ENCODE results near the gene CITED1. TPM values are rescaled to one million over a fixed set of nuclear protein-coding genes. Genes with fewer than 3 reads are reported as not detected.

The CITED1 gene
- total RNA-seq, 1 donor from 2014 or later, result 0.69 TPM

- Histone ChIP-seq H3K36me3 (no peaks in the 10 kb centered on the region), H3K4me1 (no peaks in the 10 kb centered on the region), H3K4me3 (peak overlapping the region; percentile 60), H3K27ac (no peak overlapping the region), H3K9ac (no peak overlapping the region), H2AFZ (replicated peaks) (no peak overlapping the region), H3K4me2 (peak overlapping the region; percentile 85), H4K20me1 (ENCODE audit: low read depth) (peaks cover 6% of the 10 kb centered on the region), H3K27me3 (peaks cover 93% of the 10 kb centered on the region), H3F3A (ENCODE audit: low read depth) (no peaks in the 10 kb centered on the region), H3K9me3 (ENCODE audit: low read depth) (no peaks in the 10 kb centered on the region), H3K79me2 (ENCODE audit: low read depth) (no peaks in the 10 kb centered on the region)
- H3K27ac Mint-ChIP-seq, result no peak overlapping the region
- H3K4me1 Mint-ChIP-seq, result peaks cover 16% of the 10 kb centered on the region
- H3K4me3 Mint-ChIP-seq, result peak overlapping the region; percentile 89
- peaks cover 14% of the 10 kb centered on the region for H3K9me3 Mint-ChIP-seq
- TF ChIP-seq CTCF (IDR thresholded peaks at IDR 0.05) (no peak), EZH2phosphoT487 (IDR thresholded peaks at IDR 0.05) (peak; percentile 4), EZH2 (IDR thresholded peaks at IDR 0.05) (no peak)
- peak; percentile 59 for DNase-seq (ENCODE audit: low spot score)
- H3K36me3 Mint-ChIP-seq, result no peaks in the 10 kb centered on the region
- H3K27me3 Mint-ChIP-seq (ENCODE audit: insufficient read depth, low read depth), result peaks cover 24% of the 10 kb centered on the region
These were observed 837 bp downstream of the CITED1 start for GRCh38 chrX:72304877-72305276.

DNA sequence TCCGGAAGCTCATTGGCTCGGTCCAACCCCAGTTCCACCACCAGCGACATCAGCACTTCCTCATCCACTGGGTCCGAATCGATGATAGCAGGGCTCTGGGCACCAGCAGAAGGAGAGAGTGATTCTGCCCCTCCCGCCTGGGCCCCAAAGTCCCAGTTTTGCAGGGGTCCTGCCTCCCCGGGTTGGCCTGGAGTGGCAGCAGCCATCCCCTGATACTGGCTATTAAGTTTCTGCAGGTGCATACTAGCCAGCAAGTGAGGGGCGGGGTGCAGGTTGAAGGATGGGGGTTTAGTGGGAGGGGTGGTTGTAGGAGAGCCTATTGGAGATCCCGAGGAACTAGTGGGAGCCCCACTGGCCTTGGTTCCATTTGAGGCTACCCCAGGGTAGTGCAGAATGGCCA lies 3.9 kb downstream of the CITED1 start:
- no peak overlapping the region for H3K4me3 Mint-ChIP-seq
- no peaks in the 10 kb centered on the region for H3K36me3 Mint-ChIP-seq
- Histone ChIP-seq H3K27me3 (peaks cover 65% of the 10 kb centered on the region), H3K9me3 (ENCODE audit: low read depth) (no peaks in the 10 kb centered on the region), H3K9ac (no peak overlapping the region), H3K4me3 (no peak overlapping the region), H3K4me2 (no peak overlapping the region), H3K79me2 (ENCODE audit: low read depth) (no peaks in the 10 kb centered on the region), H2AFZ (replicated peaks) (no peak overlapping the region), H3F3A (ENCODE audit: low read depth) (no peaks in the 10 kb centered on the region), H3K36me3 (no peaks in the 10 kb centered on the region), H4K20me1 (ENCODE audit: low read depth) (peaks cover 6% of the 10 kb centered on the region), H3K27ac (no peak overlapping the region), H3K4me1 (no peaks in the 10 kb centered on the region)
- no peak for TF ChIP-seq CTCF (IDR thresholded peaks at IDR 0.05)
- no peak for TF ChIP-seq EZH2phosphoT487 (IDR thresholded peaks at IDR 0.05)
- no peak for TF ChIP-seq EZH2 (IDR thresholded peaks at IDR 0.05)
- DNase-seq (ENCODE audit: low spot score), result no peak
- peaks cover 8% of the 10 kb centered on the region for H3K27me3 Mint-ChIP-seq (ENCODE audit: insufficient read depth, low read depth)
- H3K27ac Mint-ChIP-seq, result no peak overlapping the region
- peaks cover 20% of the 10 kb centered on the region for H3K9me3 Mint-ChIP-seq
- H3K4me1 Mint-ChIP-seq, result peaks cover 5% of the 10 kb centered on the region

DNA sequence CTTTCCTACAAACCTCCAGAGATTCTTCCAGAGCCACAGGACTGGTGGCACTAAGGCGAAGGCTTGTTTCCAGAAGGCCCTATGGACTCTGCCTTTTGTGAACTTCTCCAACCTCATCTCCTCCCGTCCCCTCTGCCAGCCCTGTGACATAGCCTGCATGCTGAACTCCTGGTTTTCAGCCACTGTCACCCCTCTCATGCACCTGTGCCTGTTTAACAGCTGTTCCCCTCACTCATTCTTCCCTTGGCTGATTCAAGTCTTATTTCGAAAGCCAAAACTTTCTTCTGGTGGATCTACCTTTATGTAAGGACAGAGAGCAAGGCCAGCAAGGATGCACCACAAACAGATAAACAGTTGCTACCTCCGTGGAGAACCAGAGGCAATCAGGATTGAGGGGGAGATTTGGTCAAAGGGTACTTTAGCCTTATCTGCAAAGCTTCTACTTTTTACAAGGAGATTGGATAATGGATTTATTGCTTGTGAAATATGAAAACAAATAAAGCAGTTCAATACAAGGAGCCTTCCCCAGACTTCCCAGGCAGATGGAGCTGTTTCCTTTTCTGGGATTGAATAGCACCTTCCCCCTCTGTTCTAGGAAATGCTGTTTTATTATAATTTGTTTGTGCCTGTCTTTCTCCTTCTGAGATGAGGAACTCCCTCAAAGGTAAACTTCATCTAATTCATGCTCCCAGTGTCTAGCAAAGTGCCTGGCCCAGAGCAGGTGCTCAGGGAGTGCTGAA lies 5.7 kb downstream of the CITED1 start:
- Histone ChIP-seq H4K20me1 (ENCODE audit: low read depth) (peaks cover 6% of the 10 kb centered on the region), H3K4me2 (no peak overlapping the region), H3K27me3 (peaks cover 47% of the 10 kb centered on the region), H3K79me2 (ENCODE audit: low read depth) (no peaks in the 10 kb centered on the region), H3K9me3 (ENCODE audit: low read depth) (no peaks in the 10 kb centered on the region), H2AFZ (replicated peaks) (no peak overlapping the region), H3F3A (ENCODE audit: low read depth) (no peaks in the 10 kb centered on the region), H3K9ac (no peak overlapping the region), H3K4me1 (no peaks in the 10 kb centered on the region), H3K4me3 (no peak overlapping the region), H3K36me3 (no peaks in the 10 kb centered on the region), H3K27ac (no peak overlapping the region)
- Mint-ChIP-seq H3K27ac (no peak overlapping the region), H3K4me1 (peaks cover 5% of the 10 kb centered on the region), H3K9me3 (peaks cover 20% of the 10 kb centered on the region), H3K27me3 (ENCODE audit: insufficient read depth, low read depth) (peaks cover 7% of the 10 kb centered on the region), H3K4me3 (no peak overlapping the region), H3K36me3 (no peaks in the 10 kb centered on the region)
- DNase-seq (ENCODE audit: low spot score), result no peak
- TF ChIP-seq CTCF (IDR thresholded peaks at IDR 0.05) (no peak), EZH2phosphoT487 (IDR thresholded peaks at IDR 0.05) (no peak), EZH2 (IDR thresholded peaks at IDR 0.05) (no peak)
